Retinal pigment epithelial cell (primary cell): ENCODE results near the gene CTSH.

Source experiments
- DNase-seq: peaks from one replicate; pipeline ENCODE4 v3.0.0-alpha.2; 2010; ENCODE audit warnings: low read depth
- H3K4me3 ChIP-seq: 2 replicates; pipeline ENCODE4 v1.5.1; 2011; ENCODE audit warnings: mild to moderate bottlenecking, low read length, control low read depth, moderate library complexity
- TF ChIP-seq, protein P1 (sequence below): conservative IDR thresholded peaks from 2 replicates; pipeline ENCODE4 v1.5.1; 2011; ENCODE audit warnings: low read depth, low read length, control low read depth, inconsistent platforms

Gene CTSH

GRCh38 chr15:78917888-78918287, 27.0 kb downstream of the CTSH start:
- TF ChIP-seq, protein P1, sequence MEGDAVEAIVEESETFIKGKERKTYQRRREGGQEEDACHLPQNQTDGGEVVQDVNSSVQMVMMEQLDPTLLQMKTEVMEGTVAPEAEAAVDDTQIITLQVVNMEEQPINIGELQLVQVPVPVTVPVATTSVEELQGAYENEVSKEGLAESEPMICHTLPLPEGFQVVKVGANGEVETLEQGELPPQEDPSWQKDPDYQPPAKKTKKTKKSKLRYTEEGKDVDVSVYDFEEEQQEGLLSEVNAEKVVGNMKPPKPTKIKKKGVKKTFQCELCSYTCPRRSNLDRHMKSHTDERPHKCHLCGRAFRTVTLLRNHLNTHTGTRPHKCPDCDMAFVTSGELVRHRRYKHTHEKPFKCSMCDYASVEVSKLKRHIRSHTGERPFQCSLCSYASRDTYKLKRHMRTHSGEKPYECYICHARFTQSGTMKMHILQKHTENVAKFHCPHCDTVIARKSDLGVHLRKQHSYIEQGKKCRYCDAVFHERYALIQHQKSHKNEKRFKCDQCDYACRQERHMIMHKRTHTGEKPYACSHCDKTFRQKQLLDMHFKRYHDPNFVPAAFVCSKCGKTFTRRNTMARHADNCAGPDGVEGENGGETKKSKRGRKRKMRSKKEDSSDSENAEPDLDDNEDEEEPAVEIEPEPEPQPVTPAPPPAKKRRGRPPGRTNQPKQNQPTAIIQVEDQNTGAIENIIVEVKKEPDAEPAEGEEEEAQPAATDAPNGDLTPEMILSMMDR = no peak
- DNase-seq = no peak
- no peak overlapping the region for H3K4me3 ChIP-seq

DNA sequence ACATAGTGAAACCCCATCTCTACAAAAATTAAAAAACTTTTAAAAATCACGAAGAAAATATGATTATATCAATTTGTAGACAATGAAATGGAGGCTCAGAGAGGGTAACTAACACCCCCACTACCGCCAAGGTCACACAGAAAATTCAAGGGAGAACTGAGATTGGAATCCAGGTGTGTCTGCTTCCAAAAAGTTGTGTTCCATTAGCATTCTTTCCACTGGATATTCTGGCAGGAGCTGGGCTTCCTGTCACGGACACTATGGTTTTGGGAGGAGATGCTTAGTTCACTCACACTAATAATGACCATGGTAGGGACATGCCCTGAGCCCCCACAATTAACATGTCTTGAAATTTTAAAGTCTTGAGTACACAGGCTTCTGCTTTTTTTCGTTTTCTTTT, 28.8 kb downstream of the CTSH start:
- TF ChIP-seq, protein P1 = no peak
- no peak for DNase-seq
- H3K4me3 ChIP-seq = no peak overlapping the region

GRCh38 chr15:78915341-78916087, 29.3 kb downstream of the CTSH start:
- DNase-seq = no peak
- TF ChIP-seq, protein P1 = no peak
- no peak overlapping the region for H3K4me3 ChIP-seq

DNA sequence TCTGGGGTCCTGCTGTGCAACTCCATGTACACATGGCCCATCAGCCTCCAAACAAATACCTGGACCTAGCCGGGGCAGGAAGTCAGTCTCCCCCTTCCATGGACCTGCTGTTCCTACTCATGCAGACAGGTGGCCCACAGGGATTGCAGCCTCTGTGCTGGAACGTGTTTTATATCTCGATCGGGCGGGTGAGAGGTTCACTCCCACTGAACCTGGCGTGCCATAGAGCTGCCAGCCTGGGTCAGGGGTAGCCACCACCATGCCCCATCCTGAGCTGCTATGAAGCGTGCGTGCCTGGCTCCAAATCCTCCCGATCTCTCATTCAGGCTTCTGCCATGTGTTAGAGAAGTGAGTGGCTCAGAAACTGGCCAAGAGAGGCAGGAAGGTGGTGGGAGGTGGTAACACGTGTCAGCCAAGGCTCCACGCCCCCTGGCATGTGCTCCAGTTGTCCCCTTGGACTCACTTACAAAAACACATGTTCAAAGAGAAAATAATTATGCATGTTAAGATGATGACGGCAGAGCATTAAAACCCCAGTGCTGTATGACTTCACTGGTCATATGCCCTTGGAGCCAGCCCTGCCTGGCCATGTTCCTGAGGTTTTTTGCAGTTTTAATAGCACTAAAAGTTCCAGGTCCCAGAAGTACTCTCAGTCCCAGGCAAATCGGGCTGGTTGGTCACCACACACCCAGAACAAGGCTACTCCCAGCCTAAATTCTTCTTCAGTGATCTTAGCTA, 30.6 kb downstream of the CTSH start:
- no peak overlapping the region for H3K4me3 ChIP-seq
- TF ChIP-seq, protein P1 = peak; percentile 79
- DNase-seq = peak; percentile 72

- no peak for DNase-seq
- TF ChIP-seq, protein P1 = no peak
- H3K4me3 ChIP-seq = no peak overlapping the region
These were observed 31.8 kb downstream of the CTSH start for GRCh38 chr15:78913012-78913411.

- H3K4me3 ChIP-seq = no peak overlapping the region
- no peak for DNase-seq
- TF ChIP-seq, protein P1 = no peak
These were observed 32.5 kb downstream of the CTSH start for GRCh38 chr15:78912316-78912715.

GRCh38 chr15:78910271-78910670, 34.6 kb downstream of the CTSH start:
- TF ChIP-seq, protein P1 = no peak
- H3K4me3 ChIP-seq = no peak overlapping the region
- DNase-seq = no peak
